GM10248 (cell line): ENCODE measurements around the gene ACADVL.
A peak's percentile ranks its signal among the peaks of the same experiment; 100 is the strongest.

Experiments used
- CTCF ChIA-PET: fragments of 300-600 bp; sonication (Branson Sonifier 250); formaldehyde crosslinking; extraction: SDS; loops from one replicate; lab custom pipeline; 2021; ENCODE audit warnings: antibody characterized with exemption; lab: Yijun Ruan, JAX
- POLR2A ChIA-PET: fragments of 350-650 bp; sonication (Branson Sonifier 250); formaldehyde crosslinking; extraction: SDS; loops from one replicate; lab custom pipeline; 2020; ENCODE audit warnings: antibody characterized with exemption; lab: Yijun Ruan, JAX
- DNase-seq: peaks from one replicate; pipeline ENCODE4 v3.0.0; 2012; ENCODE audit errors: extremely low spot score
- TF ChIP-seq, protein P1 (sequence below): IDR thresholded peaks from 2 replicates; pipeline ENCODE4 v1.5.1; 2012; ENCODE audit warnings: mild to moderate bottlenecking, low read depth; ENCODE audit errors: extremely low read depth, missing control alignments, control extremely low read depth

The ACADVL gene

DNA sequence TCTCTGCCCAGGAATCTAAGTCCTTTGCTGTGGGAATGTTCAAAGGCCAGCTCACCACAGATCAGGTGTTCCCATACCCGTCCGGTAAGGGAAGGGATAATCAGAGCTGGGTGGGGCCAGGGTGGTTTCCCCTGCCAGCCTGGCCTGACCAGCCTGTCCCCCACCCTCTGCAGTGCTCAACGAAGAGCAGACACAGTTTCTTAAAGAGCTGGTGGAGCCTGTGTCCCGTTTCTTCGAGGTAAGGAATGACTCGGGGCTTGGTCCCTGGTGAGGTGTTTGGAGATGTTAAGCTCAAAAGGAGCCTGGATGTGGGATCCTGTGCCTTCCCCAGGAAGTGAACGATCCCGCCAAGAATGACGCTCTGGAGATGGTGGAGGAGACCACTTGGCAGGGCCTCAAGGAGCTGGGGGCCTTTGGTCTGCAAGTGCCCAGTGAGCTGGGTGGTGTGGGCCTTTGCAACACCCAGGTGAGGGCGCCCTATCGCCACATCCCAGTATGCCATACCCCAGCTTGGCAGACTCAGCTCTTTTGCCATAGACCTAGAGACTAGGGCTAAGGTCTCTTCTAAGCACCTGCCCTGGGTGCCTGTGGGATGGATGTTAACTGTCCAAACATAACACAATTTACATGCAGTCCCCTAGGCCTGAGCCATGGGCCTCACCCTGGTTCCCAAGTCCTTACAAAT, 997 bp downstream of the ACADVL start:
- ChIA-PET CTCF (interaction anchor here (0.8 to 3.7 kb wide), 14 partner anchors 9 to 175 kb away, joined by 3 to 31 read pairs (median 4); partner anchors contain the start of genes DVL2 and PHF23), POLR2A (interaction anchor here (0.5 to 1.0 kb wide), 4 partner anchors 9 to 205 kb away, joined by 3 to 4 read pairs (median 4); no protein-coding TSS in a partner anchor)
- peak; percentile 63 for DNase-seq
- TF ChIP-seq, protein P1, sequence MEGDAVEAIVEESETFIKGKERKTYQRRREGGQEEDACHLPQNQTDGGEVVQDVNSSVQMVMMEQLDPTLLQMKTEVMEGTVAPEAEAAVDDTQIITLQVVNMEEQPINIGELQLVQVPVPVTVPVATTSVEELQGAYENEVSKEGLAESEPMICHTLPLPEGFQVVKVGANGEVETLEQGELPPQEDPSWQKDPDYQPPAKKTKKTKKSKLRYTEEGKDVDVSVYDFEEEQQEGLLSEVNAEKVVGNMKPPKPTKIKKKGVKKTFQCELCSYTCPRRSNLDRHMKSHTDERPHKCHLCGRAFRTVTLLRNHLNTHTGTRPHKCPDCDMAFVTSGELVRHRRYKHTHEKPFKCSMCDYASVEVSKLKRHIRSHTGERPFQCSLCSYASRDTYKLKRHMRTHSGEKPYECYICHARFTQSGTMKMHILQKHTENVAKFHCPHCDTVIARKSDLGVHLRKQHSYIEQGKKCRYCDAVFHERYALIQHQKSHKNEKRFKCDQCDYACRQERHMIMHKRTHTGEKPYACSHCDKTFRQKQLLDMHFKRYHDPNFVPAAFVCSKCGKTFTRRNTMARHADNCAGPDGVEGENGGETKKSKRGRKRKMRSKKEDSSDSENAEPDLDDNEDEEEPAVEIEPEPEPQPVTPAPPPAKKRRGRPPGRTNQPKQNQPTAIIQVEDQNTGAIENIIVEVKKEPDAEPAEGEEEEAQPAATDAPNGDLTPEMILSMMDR, result peak; percentile 54

DNA sequence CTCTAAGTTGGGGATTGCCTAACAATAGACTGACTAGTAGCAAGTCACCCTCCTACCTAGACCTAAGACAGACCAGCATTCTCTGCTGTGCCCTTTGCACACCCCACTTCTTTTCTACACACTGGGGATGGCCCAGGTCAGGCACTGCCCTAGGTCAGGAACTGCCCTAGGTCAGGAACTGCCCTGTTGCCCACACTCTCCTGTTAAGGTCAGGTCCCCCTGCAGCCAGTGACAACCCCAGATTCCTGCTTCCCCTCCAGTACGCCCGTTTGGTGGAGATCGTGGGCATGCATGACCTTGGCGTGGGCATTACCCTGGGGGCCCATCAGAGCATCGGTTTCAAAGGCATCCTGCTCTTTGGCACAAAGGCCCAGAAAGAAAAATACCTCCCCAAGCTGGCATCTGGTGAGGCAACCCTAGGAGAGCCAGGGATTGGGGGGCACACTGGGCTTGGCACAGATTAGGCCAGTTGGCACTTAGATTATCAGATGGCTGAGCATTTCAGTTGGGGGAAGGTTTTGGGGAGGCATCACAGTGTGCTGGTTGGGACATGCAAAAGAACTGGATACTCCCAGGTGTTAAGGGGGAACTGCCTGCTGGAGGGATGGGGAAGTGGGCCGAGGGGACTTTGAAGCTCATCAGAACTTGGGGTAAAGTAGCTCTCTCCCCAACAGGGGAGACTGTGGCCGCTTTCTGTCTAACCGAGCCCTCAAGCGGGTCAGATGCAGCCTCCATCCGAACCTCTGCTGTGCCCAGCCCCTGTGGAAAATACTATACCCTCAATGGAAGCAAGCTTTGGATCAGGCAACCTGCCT, 1.7 kb downstream of the ACADVL start:
- TF ChIP-seq, protein P1, result no peak
- ChIA-PET POLR2A (interaction anchor here (0.6 to 1.0 kb wide), 3 partner anchors 8 to 206 kb away, joined by 3 to 4 read pairs (median 3); no protein-coding TSS in a partner anchor), CTCF (interaction anchor here (0.7 to 3.7 kb wide), 14 partner anchors 9 to 176 kb away, joined by 3 to 31 read pairs (median 4); partner anchors contain the start of genes DVL2 and PHF23)
- DNase-seq, result no peak

DNA sequence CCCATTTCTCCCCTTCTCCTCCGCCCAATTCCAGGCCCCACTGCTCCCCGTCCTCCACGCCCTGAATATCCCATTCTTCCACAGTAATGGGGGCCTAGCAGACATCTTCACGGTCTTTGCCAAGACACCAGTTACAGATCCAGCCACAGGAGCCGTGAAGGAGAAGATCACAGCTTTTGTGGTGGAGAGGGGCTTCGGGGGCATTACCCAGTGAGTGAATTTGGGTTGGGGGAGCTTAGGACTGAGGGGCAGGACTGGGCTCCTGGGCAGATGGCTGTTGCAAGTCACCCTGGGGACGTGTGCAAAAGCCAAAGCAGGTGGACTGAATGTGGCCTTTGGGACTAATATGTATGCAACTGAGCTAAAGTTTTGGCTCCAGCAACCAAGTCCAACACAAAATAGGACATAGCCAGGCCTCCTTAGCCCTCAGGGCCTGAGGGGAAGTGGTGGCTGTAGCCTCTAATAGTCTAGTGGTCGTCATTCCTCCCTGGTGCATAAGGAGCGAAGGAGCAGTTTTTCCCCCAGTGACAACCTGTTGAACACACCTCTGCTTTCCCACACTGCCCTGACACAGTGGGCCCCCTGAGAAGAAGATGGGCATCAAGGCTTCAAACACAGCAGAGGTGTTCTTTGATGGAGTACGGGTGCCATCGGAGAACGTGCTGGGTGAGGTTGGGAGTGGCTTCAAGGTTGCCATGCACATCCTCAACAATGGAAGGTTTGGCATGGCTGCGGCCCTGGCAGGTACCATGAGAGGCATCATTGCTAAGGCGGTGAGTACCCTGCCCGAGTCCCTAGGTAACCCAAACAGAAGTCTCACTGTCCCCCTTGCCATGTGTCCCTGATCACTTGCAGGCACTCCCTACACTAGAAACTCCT, 2.6 kb downstream of the ACADVL start:
- DNase-seq, result no peak
- ChIA-PET CTCF (interaction anchor here (0.7 to 3.7 kb wide), 5 partner anchors 8 to 177 kb away, joined by 3 to 31 read pairs (median 15); partner anchors contain the start of gene DVL2), POLR2A (no interaction called here)
- TF ChIP-seq, protein P1, result no peak

DNA sequence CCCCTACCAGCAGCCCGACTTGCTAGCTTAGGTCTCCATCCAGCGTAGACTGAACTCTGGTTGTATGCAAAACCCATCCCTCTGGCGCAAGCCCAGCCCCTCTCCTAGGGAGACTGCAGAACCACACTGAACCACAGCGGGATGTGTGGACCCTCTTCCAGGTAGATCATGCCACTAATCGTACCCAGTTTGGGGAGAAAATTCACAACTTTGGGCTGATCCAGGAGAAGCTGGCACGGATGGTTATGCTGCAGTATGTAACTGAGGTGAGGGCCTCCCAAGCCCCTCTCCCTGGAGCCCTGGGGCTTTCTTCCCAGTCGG, 3.2 kb downstream of the ACADVL start:
- ChIA-PET CTCF (interaction anchor here (3.6 kb wide), 1 partner anchor 12 kb away, joined by 26 read pairs; the partner anchor contains the start of gene DVL2), POLR2A (no interaction called here)
- no peak for DNase-seq
- TF ChIP-seq, protein P1, result no peak

DNA sequence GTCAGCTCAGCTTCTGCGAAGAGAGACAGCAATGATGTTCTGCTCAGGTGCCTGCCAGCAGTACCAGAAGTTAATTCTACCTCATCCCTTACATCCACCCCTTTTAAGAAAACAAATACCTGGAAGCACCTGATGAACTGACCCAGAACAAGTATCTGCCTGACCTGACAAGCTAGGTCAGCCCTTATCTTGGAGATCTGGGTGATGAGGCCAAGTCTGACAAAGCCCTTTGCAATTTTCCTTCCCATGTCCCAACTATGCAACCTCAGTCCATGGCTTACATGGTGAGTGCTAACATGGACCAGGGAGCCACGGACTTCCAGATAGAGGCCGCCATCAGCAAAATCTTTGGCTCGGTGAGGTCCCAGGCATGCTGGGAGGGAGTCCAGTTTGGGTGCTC, 3.6 kb downstream of the ACADVL start:
- POLR2A ChIA-PET, result no interaction called here
- DNase-seq, result no peak
- TF ChIP-seq, protein P1, result no peak
- CTCF ChIA-PET, result no interaction called here
